GM12892 (cell line): ENCODE results near the gene RPGRIP1L.

Experiments used
- DNase-seq: peaks from one replicate; pipeline ENCODE4 v3.0.0; 2011; ENCODE audit not compliant: insufficient read length
- FAIRE-seq: peaks from 2 replicates; lab custom pipeline; 2011; peaks lifted over from hg19 to GRCh38; lab: Jason Lieb, UNC
- POLR2A ChIP-seq: IDR thresholded peaks from 2 replicates; pipeline ENCODE4 v1.6.1; 2011; ENCODE audit warnings: low read depth, low read length, control low read depth
- POLR2AphosphoS5 ChIP-seq: IDR thresholded peaks from 2 replicates; pipeline ENCODE4 v1.6.1; 2011; ENCODE audit warnings: low read depth, low read length, control low read depth
- TAF1 ChIP-seq: IDR thresholded peaks from 2 replicates; pipeline ENCODE4 v1.6.1; 2011; ENCODE audit warnings: low read depth, mild to moderate bottlenecking, control low read depth, low read length, borderline replicate concordance

The RPGRIP1L gene

GRCh38 chr16:53678756-53679343, 24.8 kb downstream of the RPGRIP1L start:
- TF ChIP-seq POLR2A = no peak
- TF ChIP-seq TAF1 = no peak
- TF ChIP-seq POLR2AphosphoS5 = no peak
- FAIRE-seq = no peak
- no peak for DNase-seq

- FAIRE-seq = no peak
Measured at GRCh38 chr16:53678155-53678554, 25.5 kb downstream of the RPGRIP1L start.

GRCh38 chr16:53673189-53673588, 30.5 kb downstream of the RPGRIP1L start:
- no peak for FAIRE-seq
- TF ChIP-seq TAF1 (no peak), POLR2AphosphoS5 (no peak), POLR2A (no peak)
- DNase-seq = no peak

More at GRCh38 chr16:53678155-53678554, 25.5 kb downstream of the RPGRIP1L start:
- TF ChIP-seq POLR2A (no peak), POLR2AphosphoS5 (no peak), TAF1 (no peak)
- no peak for DNase-seq

GRCh38 chr16:53672461-53672860, 31.2 kb downstream of the RPGRIP1L start:
- DNase-seq (no peak), FAIRE-seq (no peak)
- TF ChIP-seq POLR2AphosphoS5 (no peak), TAF1 (no peak), POLR2A (no peak)

DNA sequence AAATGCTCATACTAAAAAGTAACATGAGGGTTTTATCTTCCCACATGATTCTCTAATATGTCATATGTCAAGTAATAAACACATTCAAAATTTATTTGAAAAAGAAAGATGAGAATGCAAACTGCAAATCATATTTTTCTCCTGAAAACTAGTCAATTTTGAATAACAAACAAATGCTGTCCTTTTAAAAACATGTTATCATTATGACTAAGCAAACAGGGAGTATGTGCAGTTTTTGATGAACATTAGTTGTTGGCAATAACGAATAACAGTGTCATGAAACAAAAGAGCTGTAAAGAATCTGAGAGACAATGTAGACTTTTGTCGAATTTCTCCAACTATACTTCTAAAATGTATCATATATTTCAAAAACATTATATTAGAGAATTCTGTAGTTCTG, 34.8 kb downstream of the RPGRIP1L start:
- TF ChIP-seq POLR2A = no peak
- FAIRE-seq (no peak), DNase-seq (no peak)

- FAIRE-seq = no peak
- no peak for DNase-seq
- no peak for TF ChIP-seq TAF1
- no peak for TF ChIP-seq POLR2AphosphoS5
- no peak for TF ChIP-seq POLR2A
Measured at GRCh38 chr16:53666786-53667415, 36.8 kb downstream of the RPGRIP1L start.

GRCh38 chr16:53664724-53665345, 38.8 kb downstream of the RPGRIP1L start:
- TF ChIP-seq POLR2A (no peak), POLR2AphosphoS5 (no peak), TAF1 (no peak)
- FAIRE-seq (no peak), DNase-seq (no peak)

GRCh38 chr16:53662072-53662471, 41.6 kb downstream of the RPGRIP1L start:
- no peak for TF ChIP-seq POLR2AphosphoS5
- no peak for TF ChIP-seq TAF1
- no peak for TF ChIP-seq POLR2A
- FAIRE-seq (no peak), DNase-seq (no peak)

- TF ChIP-seq POLR2A (no peak), TAF1 (no peak), POLR2AphosphoS5 (no peak)
- DNase-seq (no peak), FAIRE-seq (no peak)
Measured at GRCh38 chr16:53654946-53655345, 48.7 kb downstream of the RPGRIP1L start.

DNA sequence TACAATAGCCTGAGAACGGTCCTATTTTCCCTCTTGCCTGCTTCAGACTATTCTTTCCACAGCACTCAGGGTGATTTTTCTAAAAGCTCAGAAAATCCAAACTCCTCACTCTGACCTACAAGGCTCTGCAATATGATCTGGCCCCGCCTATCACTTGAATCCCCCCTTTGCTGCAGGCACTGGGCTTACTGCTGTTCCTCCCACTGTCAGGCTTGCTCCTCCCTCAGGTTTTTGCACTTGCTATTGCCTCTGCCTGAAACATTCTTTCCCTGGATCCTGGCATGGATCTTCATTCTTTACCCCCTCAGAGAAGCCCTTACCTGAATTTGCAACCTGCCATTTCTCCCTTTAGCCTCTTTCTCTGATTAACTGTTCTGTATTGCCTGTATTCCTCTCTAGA, 52.3 kb downstream of the RPGRIP1L start:
- DNase-seq (no peak), FAIRE-seq (no peak)
- TF ChIP-seq TAF1 (no peak), POLR2AphosphoS5 (no peak), POLR2A (no peak)

GRCh38 chr16:53646506-53646905, 57.2 kb downstream of the RPGRIP1L start:
- TF ChIP-seq POLR2AphosphoS5 (no peak), TAF1 (no peak), POLR2A (no peak)
- DNase-seq = no peak
- no peak for FAIRE-seq

GRCh38 chr16:53643474-53643873, 60.2 kb downstream of the RPGRIP1L start:
- DNase-seq = no peak
- peak; percentile 75 for FAIRE-seq

More at GRCh38 chr16:53643474-53643873, 60.2 kb downstream of the RPGRIP1L start:
- no peak for TF ChIP-seq POLR2AphosphoS5
- TF ChIP-seq TAF1 = no peak
- TF ChIP-seq POLR2A = no peak
